ENCODE measurements around the gene SFT2D2. TPM values are rescaled to one million over a fixed set of nuclear protein-coding genes. Genes with fewer than 3 reads are reported as not detected.

The SFT2D2 gene
- total RNA-seq, 2 donors from 2014 or later, result 70.9 to 84.5 TPM

- no peak overlapping the region for H3K9ac ChIP-seq (ENCODE audit: low read depth in 2 of 2, low read length in 2 of 2)
- no peaks in the 10 kb centered on the region for H3K27me3 ChIP-seq
- no peak overlapping the region for H3K27ac ChIP-seq
- no peak for DNase-seq
- intact Hi-C loops (cut with DNase I), result no loop called here
- H3K4me1 ChIP-seq, result no peaks in the 10 kb centered on the region
- H3K36me3 ChIP-seq, result no peaks in the 10 kb centered on the region
- no peaks in the 10 kb centered on the region for H3K9me3 ChIP-seq
- no peak for TF ChIP-seq CTCF (IDR thresholded peaks at IDR 0.05)
- H3K4me3 ChIP-seq, result no peak overlapping the region
These were observed 40.9 kb downstream of the SFT2D2 start for GRCh38 chr1:168266644-168267186.

- DNase-seq, result no peak
- Histone ChIP-seq H3K4me1 (no peaks in the 10 kb centered on the region), H3K27ac (no peak overlapping the region), H3K36me3 (no peaks in the 10 kb centered on the region), H3K9ac (ENCODE audit: low read depth in 2 of 2, low read length in 2 of 2) (no peak overlapping the region), H3K9me3 (no peaks in the 10 kb centered on the region), H3K27me3 (no peaks in the 10 kb centered on the region), H3K4me3 (no peak overlapping the region)
- TF ChIP-seq CTCF (IDR thresholded peaks at IDR 0.05), result no peak
- intact Hi-C loops (cut with DNase I), result no loop called here
These were observed 45.8 kb downstream of the SFT2D2 start for GRCh38 chr1:168271636-168272035.

GRCh38 chr1:168273575-168273974 lies 47.8 kb downstream of the SFT2D2 start:
- no peaks in the 10 kb centered on the region for H3K27me3 ChIP-seq
- H3K9ac ChIP-seq (ENCODE audit: low read depth in 2 of 2, low read length in 2 of 2), result no peak overlapping the region
- H3K9me3 ChIP-seq, result no peaks in the 10 kb centered on the region
- DNase-seq, result no peak
- no peak overlapping the region for H3K4me3 ChIP-seq
- intact Hi-C loops (cut with DNase I), result no loop called here
- no peaks in the 10 kb centered on the region for H3K4me1 ChIP-seq
- H3K27ac ChIP-seq, result no peak overlapping the region
- TF ChIP-seq CTCF (IDR thresholded peaks at IDR 0.05), result no peak
- no peaks in the 10 kb centered on the region for H3K36me3 ChIP-seq

- no peaks in the 10 kb centered on the region for H3K36me3 ChIP-seq
- H3K9me3 ChIP-seq, result no peaks in the 10 kb centered on the region
- intact Hi-C loops (cut with DNase I), result no loop called here
- no peak overlapping the region for H3K9ac ChIP-seq (ENCODE audit: low read depth in 2 of 2, low read length in 2 of 2)
- no peak for DNase-seq
- H3K4me1 ChIP-seq, result no peaks in the 10 kb centered on the region
- H3K4me3 ChIP-seq, result no peak overlapping the region
- no peak overlapping the region for H3K27ac ChIP-seq
- TF ChIP-seq CTCF (IDR thresholded peaks at IDR 0.05), result no peak
- no peaks in the 10 kb centered on the region for H3K27me3 ChIP-seq
These were observed 53.4 kb downstream of the SFT2D2 start for GRCh38 chr1:168279253-168279652.

GRCh38 chr1:168280296-168280927 lies 54.6 kb downstream of the SFT2D2 start, which contains the start of gene TBX19:
Gene TBX19 (plus strand): TSS chr1:168280877. CDS start chr1:168281091, 214 bp downstream.
- no peak for DNase-seq
- intact Hi-C loops (cut with DNase I), result no loop called here
- Histone ChIP-seq H3K9ac (ENCODE audit: low read depth in 2 of 2, low read length in 2 of 2) (no peak within 1 kb of the TSS), H3K36me3 (no peaks in the 10 kb centered on the region), H3K27ac (no peak within 1 kb of the TSS), H3K4me1 (no peaks in the 10 kb centered on the region), H3K27me3 (no peaks in the 10 kb centered on the region), H3K9me3 (no peaks in the 10 kb centered on the region), H3K4me3 (no peak within 1 kb of the TSS)
- no peak for TF ChIP-seq CTCF (IDR thresholded peaks at IDR 0.05)

All from colonic mucosa (tissue), 4 donors.